Measurements from ENCODE around the gene UBE3D. TPM values are rescaled to one million over a fixed set of nuclear protein-coding genes. Genes with fewer than 3 reads are reported as not detected.

UBE3D gene
- total RNA-seq, 1 donor from 2014 or later = 2.5 TPM

GRCh38 chr6:83097675-83098074 lies 32.0 kb upstream of the UBE3D start:
- intact Hi-C loops (cut with micrococcal nuclease) = no loop called here
- TF ChIP-seq CTCF (IDR thresholded peaks at IDR 0.05; ENCODE audit: borderline replicate concordance) = no peak
- no peak for DNase-seq
- Histone ChIP-seq H3K36me3 (peaks cover 14% of the 10 kb centered on the region), H3K9me3 (replicated peaks) (no peaks in the 10 kb centered on the region), H3K27ac (replicated peaks) (no peak overlapping the region), H3K27me3 (ENCODE audit: low read depth) (no peaks in the 10 kb centered on the region), H3K4me3 (no peak overlapping the region), H3K4me1 (peaks cover 23% of the 10 kb centered on the region)

GRCh38 chr6:83097204-83097603 lies 31.6 kb upstream of the UBE3D start:
- no peaks in the 10 kb centered on the region for H3K27me3 ChIP-seq (ENCODE audit: low read depth)
- H3K4me3 ChIP-seq = no peak overlapping the region
- H3K4me1 ChIP-seq = peaks cover 28% of the 10 kb centered on the region
- H3K27ac ChIP-seq (replicated peaks) = no peak overlapping the region
- intact Hi-C loops (cut with micrococcal nuclease) = no loop called here
- H3K36me3 ChIP-seq = peaks cover 11% of the 10 kb centered on the region
- no peaks in the 10 kb centered on the region for H3K9me3 ChIP-seq (replicated peaks)
- no peak for TF ChIP-seq CTCF (IDR thresholded peaks at IDR 0.05; ENCODE audit: borderline replicate concordance)
- no peak for DNase-seq

GRCh38 chr6:83096791-83097190 lies 31.1 kb upstream of the UBE3D start:
- Histone ChIP-seq H3K4me3 (no peak overlapping the region), H3K4me1 (peaks cover 29% of the 10 kb centered on the region), H3K27me3 (ENCODE audit: low read depth) (no peaks in the 10 kb centered on the region), H3K36me3 (peaks cover 7% of the 10 kb centered on the region), H3K9me3 (replicated peaks) (no peaks in the 10 kb centered on the region), H3K27ac (replicated peaks) (no peak overlapping the region)
- intact Hi-C loops (cut with micrococcal nuclease) = no loop called here
- no peak for TF ChIP-seq CTCF (IDR thresholded peaks at IDR 0.05; ENCODE audit: borderline replicate concordance)
- no peak for DNase-seq

GRCh38 chr6:83092756-83093399 lies 27.2 kb upstream of the UBE3D start:
- Histone ChIP-seq H3K36me3 (no peaks in the 10 kb centered on the region), H3K27ac (replicated peaks) (no peak overlapping the region), H3K4me1 (peaks cover 23% of the 10 kb centered on the region), H3K9me3 (replicated peaks) (no peaks in the 10 kb centered on the region), H3K4me3 (no peak overlapping the region), H3K27me3 (ENCODE audit: low read depth) (no peaks in the 10 kb centered on the region)
- no peak for TF ChIP-seq CTCF (IDR thresholded peaks at IDR 0.05; ENCODE audit: borderline replicate concordance)
- DNase-seq = no peak
- intact Hi-C loops (cut with micrococcal nuclease) = no loop called here

GRCh38 chr6:83086751-83087150 lies 21.1 kb upstream of the UBE3D start:
- Histone ChIP-seq H3K27ac (replicated peaks) (no peak overlapping the region), H3K4me1 (peaks cover 3% of the 10 kb centered on the region), H3K36me3 (no peaks in the 10 kb centered on the region), H3K4me3 (no peak overlapping the region), H3K27me3 (ENCODE audit: low read depth) (no peaks in the 10 kb centered on the region), H3K9me3 (replicated peaks) (no peaks in the 10 kb centered on the region)
- no peak for DNase-seq
- intact Hi-C loops (cut with micrococcal nuclease) = no loop called here
- no peak for TF ChIP-seq CTCF (IDR thresholded peaks at IDR 0.05; ENCODE audit: borderline replicate concordance)
